Measurements from ENCODE around the gene GGT5.

GRCh38 chr22:24209016-24209415 is 35.9 kb downstream of the GGT5 start:
- TF ChIP-seq NFRKB (IDR thresholded peaks at IDR 0.05) (no peak), FOXM1 (IDR thresholded peaks at IDR 0.05; ENCODE audit: borderline replicate concordance) (no peak), ELF4 (IDR thresholded peaks at IDR 0.05) (no peak), SUZ12 (IDR thresholded peaks at IDR 0.05) (no peak), SP1 (IDR thresholded peaks at IDR 0.05) (no peak), ARNT (IDR thresholded peaks at IDR 0.05) (no peak)

All from HEK293T (cell line).